Small intestine (tissue), 16 donors: ENCODE results near the gene FIS1. TPM values are rescaled to one million over a fixed set of nuclear protein-coding genes. Genes with fewer than 3 reads are reported as not detected.
"Not testable (repeated sequence)": the region's sequence is repeated elsewhere in the genome, so short reads cannot be mapped to it uniquely, and the experiment has no call there.

Source experiments
- DNase-seq, 2 donors: peaks; one replicate each; pipeline versions ENCODE4 v3.0.0 to v3.0.0-alpha.2; 2013
- FAIRE-seq: peaks from 2 replicates; lab custom pipeline; 2012; peaks lifted over from hg19 to GRCh38; lab: Jason Lieb, UNC
- H3K27ac ChIP-seq, 3 donors: one replicate each; pipeline ENCODE4 v1.5.1; 2013; ENCODE audit warnings: low read length in 2 of 3, mild to moderate bottlenecking in 2 of 3, control low read depth in 1 of 3, inconsistent platforms in 1 of 3, low read depth in 1 of 3, moderate library complexity in 1 of 3
- H3K27me3 ChIP-seq, 3 donors: one replicate each; pipeline ENCODE4 v1.6.1; 2013; ENCODE audit warnings: low read length in 3 of 3, inconsistent platforms in 1 of 3; ENCODE audit not compliant: control insufficient read depth in 3 of 3, insufficient read depth in 3 of 3
- H3K36me3 ChIP-seq, 3 donors: one replicate each; pipeline ENCODE4 v1.6.1; 2013; ENCODE audit warnings: low read length in 3 of 3, inconsistent platforms in 1 of 3, low read depth in 1 of 3, mild to moderate bottlenecking in 1 of 3, moderate library complexity in 1 of 3; ENCODE audit not compliant: control insufficient read depth in 3 of 3, insufficient read depth in 2 of 3
- H3K4me1 ChIP-seq, 3 donors: one replicate each; pipeline ENCODE4 v1.6.1; 2013; ENCODE audit warnings: low read length in 2 of 3, inconsistent platforms in 1 of 3, low read depth in 1 of 3, mild to moderate bottlenecking in 1 of 3, moderate library complexity in 1 of 3; ENCODE audit not compliant: control insufficient read depth in 3 of 3, insufficient read depth in 2 of 3
- H3K4me3 ChIP-seq, 3 donors: one replicate each; pipeline ENCODE4 v1.5.1; 2013; ENCODE audit warnings: low read length in 3 of 3, control low read depth in 1 of 3, inconsistent platforms in 1 of 3, low read depth in 1 of 3, mild to moderate bottlenecking in 1 of 3, moderate library complexity in 1 of 3
- H3K9me3 ChIP-seq, 2 donors: one replicate each; pipeline ENCODE4 v1.6.1; 2013; ENCODE audit warnings: low read depth in 1 of 2, low read length in 1 of 2; ENCODE audit not compliant: control insufficient read depth in 2 of 2, insufficient read depth in 1 of 2
- WGBS, 3 donors: extraction: QIAGEN DNeasy Blood & Tissue Kit; methylation state at CpG; one replicate each; pipeline ENCODE4 v1.1.7; 2013; 5-methylcytosine and 5-hydroxymethylcytosine counted together
- long read RNA-seq, 10 donors: transcript quantifications; one replicate each; lab custom pipeline, GENCODE V29; 2026
- polyA plus RNA-seq, 4 donors: library from polyadenylated mRNA; stranded (reverse) in 3 of 4; unstranded in 1 of 4; fragments of 200-250 nt in 3 of 4; fragments of 120-200 nt in 1 of 4; gene quantifications; one replicate each; pipeline versions ENCODE4 v1.2.1 to v1.2.3, GENCODE V29; 2013
- donor health status: healthy with polysubstance abuse.
- donor health status: control.
- donor health status: control.
- donor health status: Bipolar disorder and iron deficiency.
- donor health status: healthy.

FIS1 gene
- polyA plus RNA-seq: 100 to 1,000 TPM; 136 to 319 (median 242) TPM
- long read RNA-seq, donor 1, transcript FIS1-201 (5 exons, 734 nt): major isoform, 144 of 175 reads
- long read RNA-seq, donor 1, transcript FIS1-204 (4 exons, 745 nt): minor isoform, 5 of 175 reads
- long read RNA-seq, donor 1, partial matches to known transcripts: 6 of 175 reads
- long read RNA-seq, donor 1, other reads (novel, unspliced or antisense): 18 of 175 reads
- long read RNA-seq, donor 2, transcript FIS1-201 (5 exons, 734 nt): major isoform, 31 of 32 reads
- long read RNA-seq, donor 2, partial matches to known transcripts: 0 of 32 reads
- long read RNA-seq, donor 2, other reads (novel, unspliced or antisense): 0 of 32 reads
- long read RNA-seq, donor 3, transcript FIS1-201 (5 exons, 734 nt): major isoform, 49 of 55 reads
- long read RNA-seq, donor 3, partial matches to known transcripts: 0 of 55 reads
- long read RNA-seq, donor 3, other reads (novel, unspliced or antisense): 0 of 55 reads
- long read RNA-seq, donor 4, partial matches to known transcripts: 0 of 2 reads
- long read RNA-seq, donor 4, other reads (novel, unspliced or antisense): 0 of 2 reads
- long read RNA-seq, donor 5, transcript FIS1-201 (5 exons, 734 nt): major isoform, 21 of 30 reads
- long read RNA-seq, donor 5, partial matches to known transcripts: 5 of 30 reads
- long read RNA-seq, donor 5, other reads (novel, unspliced or antisense): 0 of 30 reads
- long read RNA-seq, donor 6, transcript FIS1-201 (5 exons, 734 nt): major isoform, 56 of 60 reads
- long read RNA-seq, donor 6, partial matches to known transcripts: 0 of 60 reads
- long read RNA-seq, donor 6, other reads (novel, unspliced or antisense): 0 of 60 reads
- long read RNA-seq, donor 7, transcript FIS1-201 (5 exons, 734 nt): major isoform, 182 of 216 reads
- long read RNA-seq, donor 7, transcript FIS1-204 (4 exons, 745 nt): minor isoform, 6 of 216 reads
- long read RNA-seq, donor 7, partial matches to known transcripts: 13 of 216 reads
- long read RNA-seq, donor 7, other reads (novel, unspliced or antisense): 11 of 216 reads
- long read RNA-seq, donor 8, transcript FIS1-201 (5 exons, 734 nt): major isoform, 8 of 8 reads
- long read RNA-seq, donor 8, partial matches to known transcripts: 0 of 8 reads
- long read RNA-seq, donor 8, other reads (novel, unspliced or antisense): 0 of 8 reads
- long read RNA-seq, donor 9, transcript FIS1-201 (5 exons, 734 nt): major isoform, 18 of 19 reads
- long read RNA-seq, donor 9, partial matches to known transcripts: 0 of 19 reads
- long read RNA-seq, donor 9, other reads (novel, unspliced or antisense): 0 of 19 reads
- long read RNA-seq, donor 10, transcript FIS1-201 (5 exons, 734 nt): major isoform, 107 of 118 reads
- long read RNA-seq, donor 10, partial matches to known transcripts: 0 of 118 reads
- long read RNA-seq, donor 10, other reads (novel, unspliced or antisense): 7 of 118 reads

DNA sequence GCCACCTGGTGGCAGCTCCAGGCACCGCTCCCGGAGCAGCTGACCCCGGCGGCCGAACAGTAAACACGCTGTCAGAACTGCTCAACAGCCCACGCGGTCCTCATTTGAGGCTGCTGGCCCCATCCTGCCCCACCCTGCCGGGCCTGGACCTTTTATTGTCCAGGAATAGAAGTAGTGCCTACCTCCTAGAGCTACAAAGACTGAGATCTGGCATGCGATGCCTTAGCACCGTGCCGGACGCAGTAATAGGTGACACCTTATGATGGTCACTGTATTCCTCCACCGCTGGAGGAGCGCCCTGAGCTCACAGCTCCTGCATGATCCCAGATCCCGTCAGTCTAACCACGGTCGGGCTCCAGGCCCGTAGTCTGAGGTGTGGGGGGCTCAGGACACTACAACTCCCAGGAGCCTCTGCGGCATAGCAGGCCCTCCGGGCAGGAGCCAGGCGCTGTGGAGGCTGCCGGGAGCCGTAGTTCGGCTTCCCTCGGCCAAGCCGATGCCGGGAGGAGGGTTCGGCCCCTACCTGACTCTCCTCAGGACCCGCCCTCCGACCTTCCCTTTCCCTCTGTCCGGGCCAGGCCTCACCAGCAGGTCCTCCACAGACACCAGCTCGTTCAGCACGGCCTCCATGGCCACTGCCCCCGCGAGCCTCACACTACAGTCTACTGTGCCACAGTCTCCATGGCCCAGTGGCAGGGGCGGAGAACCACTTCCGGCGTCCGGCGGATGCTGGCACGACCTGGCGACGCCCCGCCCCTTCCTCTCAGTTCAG, at the start of gene FIS1:
Gene FIS1, minus strand, starts transcription at position 707 of the 772 bp plus-strand sequence. Its CDS starts 77 bp downstream, at position 630.
- H3K9me3 ChIP-seq: no peaks in the 10 kb centered on the region
- peaks cover 1 to 30% (median 3%) of the 10 kb centered on the region in 3 donors for H3K4me1 ChIP-seq
- H3K36me3 ChIP-seq: peaks cover 0 to 47% (median 8%) of the 10 kb centered on the region in 3 donors
- DNase-seq (peak; percentile 91 to 98), FAIRE-seq (no peak)
- peak within 1 kb of the TSS; percentile 63 to 76 (median 76) for H3K4me3 ChIP-seq
- H3K27me3 ChIP-seq: no peaks in the 10 kb centered on the region
- WGBS, 3 donors: 0% methylated on average over 45 of the region's 45 CpGs
- peak within 1 kb of the TSS; percentile 85 to 98 (median 97) for H3K27ac ChIP-seq

- Histone ChIP-seq H3K27me3 (peaks cover 4 to 66% (median 29%) of the 10 kb centered on the region in 3 donors), H3K4me1 (no peaks in the 10 kb centered on the region), H3K27ac (no peak overlapping the region), H3K36me3 (no peaks in the 10 kb centered on the region), H3K4me3 (no peak overlapping the region), H3K9me3 (peaks cover 0 to under 1% of the 10 kb centered on the region in 2 donors)
- FAIRE-seq: no peak
- WGBS, 3 donors: 46 to 69% (median 65%) methylated on average over 12 of the region's 12 CpGs
- DNase-seq: no peak
These were observed 49.4 kb upstream of the FIS1 start for GRCh38 chr7:101294039-101294831.

GRCh38 chr7:101293069-101294021, 48.5 kb upstream of the FIS1 start:
- DNase-seq, H3K9me3 ChIP-seq, FAIRE-seq, H3K36me3 ChIP-seq, H3K4me3 ChIP-seq, H3K27ac ChIP-seq, H3K4me1 ChIP-seq: not testable (repeated sequence)
- 43 to 58% (median 52%) methylated on average over 16 of the region's 16 CpGs for WGBS, 3 donors
- peaks cover 2 to 60% (median 21%) of the 10 kb centered on the region in 3 donors for H3K27me3 ChIP-seq

DNA sequence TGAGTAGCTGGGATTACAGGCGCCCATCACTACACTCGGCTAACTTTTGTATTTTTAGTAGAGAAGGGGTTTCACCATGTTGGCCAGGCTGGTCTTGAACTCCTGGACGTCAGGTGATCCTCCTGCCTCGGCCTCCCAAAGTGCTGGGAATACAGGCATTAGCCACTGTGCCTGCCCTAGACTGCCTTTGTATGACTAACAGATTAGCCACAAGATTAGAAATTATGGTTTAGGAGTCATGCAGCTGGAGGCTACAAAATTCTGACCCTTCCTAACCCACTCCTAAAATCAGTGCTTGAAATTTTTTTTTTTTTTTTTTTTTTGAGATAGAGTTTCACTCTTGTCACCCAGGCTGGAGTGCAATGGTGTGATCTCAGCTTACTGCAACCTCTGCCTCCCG, 47.7 kb upstream of the FIS1 start:
- H3K27me3 ChIP-seq: peaks cover 2 to 58% (median 17%) of the 10 kb centered on the region in 3 donors
- not testable (repeated sequence) for DNase-seq, H3K4me1 ChIP-seq, FAIRE-seq, H3K9me3 ChIP-seq, H3K27ac ChIP-seq, H3K4me3 ChIP-seq, H3K36me3 ChIP-seq
- WGBS, 3 donors: 71 to 76% (median 71%) methylated on average over 5 of the region's 5 CpGs

- FAIRE-seq, H3K4me1 ChIP-seq, H3K4me3 ChIP-seq, H3K27ac ChIP-seq, H3K9me3 ChIP-seq, H3K36me3 ChIP-seq: not testable (repeated sequence)
- WGBS, 3 donors: 16 to 22% (median 20%) methylated on average over 14 to 18 of the region's 18 CpGs
- peak; percentile 33 to 40 for DNase-seq
- H3K27me3 ChIP-seq: peaks cover 0 to 59% (median 17%) of the 10 kb centered on the region in 3 donors
These were observed 45.5 kb upstream of the FIS1 start for GRCh38 chr7:101290186-101291037.

GRCh38 chr7:101289687-101290086, 44.8 kb upstream of the FIS1 start:
- 23 to 46% (median 34%) methylated on average over 3 to 4 of the region's 4 CpGs for WGBS, 3 donors
- DNase-seq, H3K9me3 ChIP-seq, H3K27ac ChIP-seq, H3K4me1 ChIP-seq, FAIRE-seq, H3K4me3 ChIP-seq, H3K36me3 ChIP-seq: not testable (repeated sequence)
- H3K27me3 ChIP-seq: peaks cover 0 to 52% (median 17%) of the 10 kb centered on the region in 3 donors
